H54 (cell line): ENCODE measurements around the gene LIMA1.

Experiments
- DNase-seq: peaks from one replicate; pipeline ENCODE4 v3.0.0; 2011; ENCODE audit warnings: low spot score, mixed read lengths; ENCODE audit not compliant: insufficient read length
- FAIRE-seq: peaks from 3 replicates; lab custom pipeline; 2011; peaks lifted over from hg19 to GRCh38; lab: Jason Lieb, UNC
- POLR2A ChIP-seq: IDR thresholded peaks from 2 replicates; pipeline ENCODE4 v1.6.1; 2011; ENCODE audit warnings: low read depth, mild to moderate bottlenecking, low read length

LIMA1 gene

DNA sequence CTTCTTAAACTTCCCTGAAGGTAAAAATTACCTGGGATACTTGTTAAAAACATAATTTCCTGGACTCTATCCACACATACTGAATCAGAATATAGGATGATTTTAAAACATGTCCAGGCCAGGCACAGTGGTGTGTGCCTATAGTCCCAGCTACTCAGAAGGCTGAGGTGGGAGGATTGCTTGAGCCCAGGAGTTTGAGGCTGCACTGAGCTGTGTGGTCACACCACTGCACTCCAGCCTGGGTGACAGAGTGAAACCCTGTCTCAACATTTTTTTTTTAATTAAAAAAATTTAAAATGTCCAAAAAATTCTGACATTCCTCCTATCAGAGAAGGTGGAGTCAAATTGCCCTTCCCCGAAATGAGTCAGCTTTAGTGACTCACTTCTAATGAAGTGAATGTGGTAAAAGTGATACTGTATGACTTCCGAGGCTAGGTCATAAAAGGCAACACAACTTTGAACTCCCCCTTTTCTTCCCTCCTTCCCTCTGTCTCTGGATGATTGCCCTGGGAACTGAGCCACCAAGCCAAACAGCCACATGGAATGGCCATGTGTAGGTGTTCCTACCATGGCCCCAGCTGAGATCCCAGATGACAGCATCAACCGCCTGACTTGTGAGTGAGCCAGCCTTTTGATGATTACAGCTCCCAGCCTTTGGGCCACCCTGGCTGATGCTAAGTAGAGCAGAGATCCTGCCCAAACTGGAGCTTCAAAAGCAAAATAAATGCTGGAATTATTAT lies 36.3 kb downstream of the LIMA1 start:
- TF ChIP-seq POLR2A, result no peak
- DNase-seq (peak; percentile 73), FAIRE-seq (peak; percentile 95)

DNA sequence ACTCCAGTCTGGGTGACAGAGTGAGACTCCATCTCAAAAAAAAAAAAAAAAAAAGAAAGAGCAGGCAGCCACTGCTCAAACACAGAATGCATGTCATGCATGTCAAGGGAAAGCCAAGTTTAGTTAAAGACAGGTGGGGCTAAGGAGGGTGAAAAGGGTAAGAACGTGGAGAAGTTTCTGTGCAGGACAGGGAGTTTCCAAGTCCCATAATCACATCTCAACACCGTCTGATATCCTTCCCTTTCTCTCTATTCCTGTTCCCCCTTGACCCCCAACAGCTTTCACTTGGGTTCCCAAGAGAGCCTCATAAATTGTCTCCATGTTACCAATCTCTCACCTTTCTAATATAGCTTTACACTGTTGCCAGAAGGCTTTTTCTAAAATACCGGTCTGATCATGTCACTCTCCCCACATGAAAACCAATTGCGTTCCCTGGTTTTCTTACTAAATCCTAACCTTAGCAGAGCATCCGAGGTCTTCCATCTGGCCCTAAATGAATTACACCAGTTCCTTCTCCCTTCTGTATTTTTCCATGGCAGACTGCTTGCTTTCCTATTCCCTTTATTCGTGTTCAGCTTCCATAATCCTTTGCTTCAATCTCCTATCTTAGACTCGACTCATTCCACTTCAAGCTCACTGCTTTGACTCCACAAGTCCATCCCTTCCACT lies 37.0 kb downstream of the LIMA1 start:
- no peak for DNase-seq
- FAIRE-seq, result no peak
- TF ChIP-seq POLR2A, result no peak

DNA sequence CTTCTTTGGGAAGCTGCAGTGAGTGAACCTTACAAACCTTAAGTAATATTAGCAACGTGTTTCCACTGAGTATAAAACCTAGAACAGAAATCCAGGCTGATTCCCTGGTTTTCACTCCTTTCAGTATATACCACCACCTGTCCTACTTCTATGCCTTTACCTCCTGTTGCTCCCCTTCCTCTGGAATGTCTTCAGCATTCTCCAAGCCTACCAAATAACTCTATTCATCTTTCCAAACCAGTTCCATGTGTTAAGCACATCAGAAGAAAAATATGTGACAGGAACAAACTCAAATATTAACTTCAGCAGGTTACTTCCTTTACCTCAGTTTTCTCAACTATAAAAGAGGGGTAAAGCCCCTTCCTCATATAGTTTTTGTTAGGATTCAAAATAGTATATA lies 39.8 kb downstream of the LIMA1 start:
- FAIRE-seq (no peak), DNase-seq (no peak)
- TF ChIP-seq POLR2A, result no peak

DNA sequence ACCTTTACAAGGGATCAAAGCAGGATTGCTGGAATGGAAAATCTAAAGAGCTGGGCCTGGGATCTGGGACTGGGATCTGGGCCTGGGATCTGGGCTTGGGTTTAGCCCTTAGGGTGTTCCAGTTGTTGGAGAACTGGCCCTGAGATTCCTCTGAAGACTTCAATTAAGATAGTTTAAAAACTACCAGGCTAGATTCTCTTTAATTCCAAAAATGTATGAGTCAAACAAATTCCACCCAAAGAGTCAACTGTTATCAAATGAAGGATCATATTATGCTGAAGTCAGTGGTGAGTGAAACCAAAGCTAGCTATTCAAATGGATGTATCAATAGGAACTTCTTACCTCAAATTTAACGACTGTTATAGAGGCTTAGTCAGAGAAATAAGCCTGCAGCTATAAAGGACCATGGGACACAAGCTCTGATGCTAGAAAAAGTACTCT lies 40.5 kb downstream of the LIMA1 start:
- FAIRE-seq, result peak; percentile 55
- no peak for TF ChIP-seq POLR2A
- DNase-seq, result no peak

DNA sequence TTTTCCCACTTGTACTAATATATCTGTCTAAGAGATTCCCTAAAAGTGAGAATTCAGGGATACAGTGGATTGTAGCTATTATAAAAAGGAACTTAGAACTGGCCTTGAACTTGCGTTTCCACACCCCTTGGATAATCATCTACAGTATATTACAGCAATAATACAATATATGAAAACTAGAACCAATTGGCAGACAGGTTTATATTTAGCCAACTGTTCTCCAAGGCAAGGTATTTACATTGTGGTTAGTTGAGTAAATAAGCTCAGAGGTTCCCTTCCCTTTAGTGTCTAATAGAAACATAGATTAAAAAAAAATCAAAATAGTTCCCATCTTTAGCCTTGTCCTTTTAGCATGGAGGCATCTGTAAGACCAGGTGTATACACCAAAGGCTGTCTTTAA lies 42.1 kb downstream of the LIMA1 start:
- FAIRE-seq (no peak), DNase-seq (no peak)
- no peak for TF ChIP-seq POLR2A

DNA sequence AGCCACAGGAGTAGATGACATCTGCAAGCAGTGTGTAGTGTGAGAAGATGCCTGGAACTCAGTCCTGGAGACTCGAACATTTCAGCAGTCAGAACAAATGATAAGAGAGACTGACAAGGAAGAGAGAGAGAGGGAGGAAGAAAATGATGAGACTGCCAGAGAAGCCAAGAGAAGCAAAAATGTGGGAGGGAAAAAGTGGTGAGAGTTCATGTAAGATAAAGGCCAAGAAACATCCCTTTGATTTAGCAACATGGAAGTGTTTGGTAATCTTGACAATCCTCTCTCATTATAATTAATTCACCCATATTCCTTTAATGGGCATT lies 42.6 kb downstream of the LIMA1 start:
- no peak for TF ChIP-seq POLR2A
- FAIRE-seq, result no peak
- DNase-seq, result no peak

DNA sequence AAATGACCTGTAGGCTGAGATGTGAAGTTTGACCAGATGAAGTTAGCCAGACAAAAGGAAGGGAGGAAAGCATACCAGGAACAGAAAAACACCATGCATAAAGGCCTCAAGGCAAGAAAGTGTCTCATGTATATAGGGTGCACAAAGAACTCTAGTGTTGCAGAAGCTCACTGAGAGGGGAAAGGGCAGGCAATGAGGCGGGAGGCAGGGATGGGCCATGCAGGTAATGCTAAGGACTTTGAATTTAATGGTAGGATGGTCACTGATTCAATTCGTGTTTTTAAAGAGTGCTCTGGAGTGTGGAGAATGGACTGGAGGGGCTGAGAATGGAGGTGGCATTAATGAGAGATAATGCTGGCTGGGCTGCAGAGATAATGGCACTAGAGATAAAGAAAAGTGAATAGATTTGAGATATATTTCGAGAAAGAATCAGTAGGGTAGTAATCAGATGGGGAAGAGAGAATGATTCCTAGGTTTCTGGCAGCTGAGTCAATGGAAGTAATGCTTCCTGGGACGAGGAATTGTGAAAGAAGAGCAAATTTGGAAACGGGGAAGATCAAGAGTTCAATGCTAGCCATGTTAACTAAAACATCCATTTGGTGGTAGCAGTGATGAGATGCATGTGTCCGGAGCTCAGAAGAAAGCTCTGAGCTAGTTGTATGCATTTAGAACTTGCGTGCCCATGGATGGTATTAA lies 43.1 kb downstream of the LIMA1 start:
- no peak for TF ChIP-seq POLR2A
- no peak for FAIRE-seq

DNA sequence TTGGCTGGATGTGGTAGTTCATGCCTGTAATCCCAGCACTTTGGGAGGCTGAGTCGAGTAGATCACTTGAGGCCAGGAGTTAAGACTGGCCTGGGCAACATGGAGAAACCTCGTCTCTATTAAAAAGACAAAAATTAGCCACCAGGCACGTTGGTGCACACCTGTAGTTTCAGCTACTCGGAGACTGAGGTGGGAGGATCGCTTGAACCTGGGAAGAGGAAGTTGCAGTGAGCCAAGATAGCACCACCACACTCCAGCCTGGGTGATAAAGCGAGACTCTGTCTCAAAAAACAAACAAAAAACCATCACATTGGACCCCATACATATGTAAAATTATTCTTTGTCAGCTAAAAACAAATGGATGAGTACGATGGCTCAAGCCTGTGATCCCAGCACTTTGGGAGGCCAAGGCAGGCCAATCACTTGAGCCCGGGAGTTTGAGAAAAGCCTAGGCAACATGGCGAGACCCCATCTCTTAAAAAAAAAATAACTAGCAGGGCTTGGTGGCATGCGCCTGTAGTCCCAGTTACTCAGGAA lies 43.9 kb downstream of the LIMA1 start:
- no peak for FAIRE-seq
- no peak for TF ChIP-seq POLR2A
- no peak for DNase-seq

More for the DNA sequence above, 43.1 kb downstream of the LIMA1 start:
- no peak for DNase-seq

DNA sequence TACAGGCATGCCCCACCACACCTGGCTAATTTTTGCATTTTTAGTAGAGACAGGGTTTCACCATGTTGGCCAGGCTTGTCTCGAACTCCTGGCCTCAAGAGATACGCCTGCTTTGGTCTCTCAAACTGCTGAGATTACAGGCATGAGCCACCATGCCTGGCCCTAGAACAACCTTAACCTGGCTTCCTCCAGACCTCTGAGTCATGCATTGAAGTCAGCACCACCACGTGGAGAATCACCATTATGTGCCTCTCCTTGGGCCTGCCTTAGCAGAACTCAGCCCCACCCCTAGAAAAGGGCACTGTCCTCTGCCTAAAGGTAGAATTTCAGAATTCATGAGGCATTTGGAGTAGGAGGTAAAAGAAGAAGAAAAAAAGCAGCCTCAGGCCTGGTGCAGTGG lies 49.0 kb downstream of the LIMA1 start:
- peak; percentile 86 for FAIRE-seq
- DNase-seq, result no peak
- no peak for TF ChIP-seq POLR2A

DNA sequence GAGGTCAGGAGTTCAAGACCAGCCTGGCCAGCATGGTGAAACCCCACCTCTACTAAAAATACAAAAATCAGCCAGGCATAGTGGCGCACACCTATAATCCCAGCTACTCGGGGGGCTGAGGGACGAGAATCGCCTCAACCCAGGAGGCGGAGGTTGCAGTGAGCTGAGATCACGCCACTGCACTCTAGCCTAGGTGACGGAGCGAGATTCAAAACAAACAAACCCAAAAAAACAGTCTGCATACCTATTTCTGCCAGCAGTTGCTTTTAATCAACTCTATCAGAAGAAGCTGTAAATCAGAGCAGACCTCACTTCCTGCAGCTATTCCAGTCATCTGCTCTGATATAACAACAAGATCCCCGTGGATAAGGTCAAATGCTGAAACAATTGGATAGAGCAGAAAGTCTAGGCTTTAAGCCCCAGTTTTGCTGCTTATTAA lies 50.5 kb downstream of the LIMA1 start:
- DNase-seq (no peak), FAIRE-seq (no peak)
- TF ChIP-seq POLR2A, result no peak

DNA sequence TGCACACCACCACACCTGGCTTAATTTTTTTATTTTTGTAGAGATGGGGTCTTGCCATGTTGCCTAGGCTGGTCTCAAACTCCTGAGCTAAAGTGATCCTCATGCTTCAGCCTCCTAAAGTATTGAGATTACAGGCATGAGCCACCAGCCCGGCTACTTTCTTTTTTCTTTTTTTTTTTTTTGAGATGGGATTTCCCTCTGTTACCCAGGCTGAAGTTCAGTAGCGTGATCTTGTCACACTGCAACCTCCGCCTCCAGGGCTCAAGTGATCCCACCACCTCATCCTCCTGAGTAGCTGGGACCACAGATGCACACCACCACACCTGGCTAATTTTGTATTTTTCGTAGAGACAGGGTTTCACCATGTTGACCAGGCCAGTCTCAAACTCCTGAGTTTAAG lies 51.1 kb downstream of the LIMA1 start:
- no peak for FAIRE-seq
- no peak for DNase-seq
- TF ChIP-seq POLR2A, result no peak

DNA sequence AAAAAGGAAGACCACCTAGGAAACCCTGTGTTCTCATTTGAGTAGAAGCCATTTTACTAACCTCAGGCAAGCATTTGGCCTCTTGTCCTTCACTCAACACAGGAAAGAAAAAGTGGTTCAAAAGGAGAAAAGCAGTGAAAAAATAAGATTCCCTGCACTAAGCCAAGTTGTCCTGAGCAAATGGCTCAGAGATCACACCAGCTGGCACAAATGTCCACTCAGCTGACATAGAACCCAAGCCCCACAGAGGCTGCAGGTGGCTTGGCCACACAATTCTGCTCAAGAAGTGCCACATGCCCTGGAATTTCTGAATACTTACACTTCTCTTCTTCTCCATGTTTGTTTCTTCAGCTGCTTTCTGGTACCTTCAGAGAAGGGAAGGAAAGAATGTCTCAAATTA lies 52.0 kb downstream of the LIMA1 start:
- DNase-seq (no peak), FAIRE-seq (no peak)
- TF ChIP-seq POLR2A, result no peak

DNA sequence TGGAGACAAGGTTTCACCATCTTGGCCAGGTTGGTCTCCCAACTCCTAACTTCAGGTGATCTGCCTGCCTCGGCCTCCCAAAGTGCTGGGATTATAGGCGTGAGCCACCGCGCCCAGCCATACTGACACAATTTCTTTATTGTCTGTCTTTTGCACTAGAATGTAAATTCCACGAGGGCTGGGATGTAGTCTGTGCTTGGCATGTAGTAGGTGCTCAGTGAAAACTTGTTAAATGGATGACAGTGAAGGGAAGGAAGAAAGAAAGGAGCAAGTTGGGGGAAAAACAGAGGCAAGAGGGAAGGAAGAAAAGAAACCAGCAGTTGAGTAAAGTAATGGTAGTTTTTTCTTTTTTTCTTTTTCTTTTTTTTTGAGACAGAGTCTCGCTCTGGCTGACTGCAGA lies 53.1 kb downstream of the LIMA1 start:
- no peak for TF ChIP-seq POLR2A
- DNase-seq (no peak), FAIRE-seq (no peak)
